Chondrocyte (in vitro differentiated cells): ENCODE measurements around the gene GTF2B. TPM values are rescaled to one million over a fixed set of nuclear protein-coding genes. Genes with fewer than 3 reads are reported as not detected.
"Not testable (repeated sequence)": the region's sequence is repeated elsewhere in the genome, so short reads cannot be mapped to it uniquely, and the experiment has no call there.

Experiments
- DNase-seq: peaks from one replicate; pipeline ENCODE4 v3.0.0; 2021; ENCODE audit warnings: mixed read lengths, low spot score
- H3K27ac Mint-ChIP-seq: one replicate; pipeline ENCODE4 v1.8.0; 2021; ENCODE audit warnings: mild to moderate bottlenecking, moderate library complexity, mixed read lengths; ENCODE audit not compliant: unreplicated experiment
- H3K27me3 Mint-ChIP-seq: 2 replicates; pipeline ENCODE4 v1.8.0; 2021; ENCODE audit warnings: low read depth, mixed read lengths
- H3K36me3 Mint-ChIP-seq: 2 replicates; pipeline ENCODE4 v1.8.0; 2021; ENCODE audit warnings: low read depth, mixed read lengths
- H3K4me1 Mint-ChIP-seq: 2 replicates; pipeline ENCODE4 v1.8.0; 2021; ENCODE audit warnings: low read depth, mild to moderate bottlenecking, mixed read lengths
- H3K4me3 Mint-ChIP-seq: one replicate; pipeline ENCODE4 v1.8.0; 2021; ENCODE audit warnings: mild to moderate bottlenecking, moderate library complexity, mixed read lengths; ENCODE audit not compliant: unreplicated experiment
- H3K9me3 Mint-ChIP-seq: 2 replicates; pipeline ENCODE4 v1.8.0; 2021; ENCODE audit warnings: low read depth, mixed read lengths
- CTCF ChIP-seq: fragments of 200-600 bp; sonication (generic); IDR thresholded peaks from 2 replicates; pipeline ENCODE4 v1.5.0; 2021; ENCODE audit warnings: antibody characterized with exemption, mild to moderate bottlenecking, moderate library complexity
- total RNA-seq: library from RNA; stranded (reverse); gene quantifications from 3 replicates; pipeline ENCODE4 v1.2.1, GENCODE V29; 2021

Gene GTF2B
- total RNA-seq, 1 donor from 2014 or later: 19.6 TPM

GRCh38 chr1:88876573-88877365 lies 14.6 kb downstream of the GTF2B start:
- H3K36me3 Mint-ChIP-seq: no peaks in the 10 kb centered on the region
- H3K4me3 Mint-ChIP-seq: no peak overlapping the region
- DNase-seq: no peak
- H3K9me3 Mint-ChIP-seq: no peaks in the 10 kb centered on the region
- no peak for TF ChIP-seq CTCF
- no peaks in the 10 kb centered on the region for H3K27me3 Mint-ChIP-seq
- peaks cover 11% of the 10 kb centered on the region for H3K4me1 Mint-ChIP-seq
- no peak overlapping the region for H3K27ac Mint-ChIP-seq

- no peak overlapping the region for H3K4me3 Mint-ChIP-seq
- no peak overlapping the region for H3K27ac Mint-ChIP-seq
- H3K9me3 Mint-ChIP-seq: no peaks in the 10 kb centered on the region
- DNase-seq: no peak
- no peaks in the 10 kb centered on the region for H3K36me3 Mint-ChIP-seq
- peaks cover 11% of the 10 kb centered on the region for H3K4me1 Mint-ChIP-seq
- TF ChIP-seq CTCF: no peak
- H3K27me3 Mint-ChIP-seq: no peaks in the 10 kb centered on the region
These were observed 15.8 kb downstream of the GTF2B start for GRCh38 chr1:88875595-88875994.

GRCh38 chr1:88873737-88874349 lies 17.5 kb downstream of the GTF2B start:
- H3K4me3 Mint-ChIP-seq: no peak overlapping the region
- H3K4me1 Mint-ChIP-seq: peaks cover 11% of the 10 kb centered on the region
- H3K27me3 Mint-ChIP-seq: no peaks in the 10 kb centered on the region
- no peaks in the 10 kb centered on the region for H3K36me3 Mint-ChIP-seq
- H3K27ac Mint-ChIP-seq: no peak overlapping the region
- TF ChIP-seq CTCF: no peak
- no peak for DNase-seq
- no peaks in the 10 kb centered on the region for H3K9me3 Mint-ChIP-seq

- H3K4me1 Mint-ChIP-seq: peaks cover 23% of the 10 kb centered on the region
- not testable (repeated sequence) for H3K27me3 Mint-ChIP-seq, DNase-seq, H3K9me3 Mint-ChIP-seq, H3K4me3 Mint-ChIP-seq, H3K36me3 Mint-ChIP-seq, H3K27ac Mint-ChIP-seq
These were observed 21.7 kb downstream of the GTF2B start for GRCh38 chr1:88869644-88870043.

GRCh38 chr1:88867743-88868521 lies 23.4 kb downstream of the GTF2B start:
- TF ChIP-seq CTCF: no peak
- no peak overlapping the region for H3K4me3 Mint-ChIP-seq
- H3K36me3 Mint-ChIP-seq: peaks cover 6% of the 10 kb centered on the region
- no peaks in the 10 kb centered on the region for H3K9me3 Mint-ChIP-seq
- no peaks in the 10 kb centered on the region for H3K27me3 Mint-ChIP-seq
- peaks cover 19% of the 10 kb centered on the region for H3K4me1 Mint-ChIP-seq
- peak overlapping the region; percentile 65 for H3K27ac Mint-ChIP-seq
- no peak for DNase-seq
